ENCODE measurements around the gene TMEM181. TPM values are rescaled to one million over a fixed set of nuclear protein-coding genes. Genes with fewer than 3 reads are reported as not detected.
A peak's percentile ranks its signal among the peaks of the same experiment; 100 is the strongest.

Gene TMEM181
- total and polyA plus RNA-seq, 2 of the 13 experiments (the other 11 are each of a cell fraction or from before 2014, with no cell fraction given), result 59.1 to 108 TPM

GRCh38 chr6:158625881-158626305, 66.0 kb downstream of the TMEM181 start:
- H3K4me3 ChIP-seq (replicated peaks in 1 of 3; ENCODE audit: insufficient read depth in 1 of 3, low read depth in 2 of 3, low read length in 3 of 3), result no peak overlapping the region
- in situ Hi-C loops (cut with HindIII; ENCODE audit: extremely low pct_ligation_motif_present, low pct_unique_long_range_greater_than_20kb), result no loop called here
- CTCF ChIA-PET (ENCODE audit: low intra/inter-chr PET ratio, low total read pairs), result no interaction called here
- POLR2A ChIA-PET, result no interaction called here
- no TSS peak for BruUV-seq (replicated peaks)
- peaks cover 42% of the 10 kb centered on the region for H3K4me1 ChIP-seq (ENCODE audit: insufficient read depth, low read length)
- ATAC-seq (no peak), DNase-seq (ENCODE audit: low spot score) (no peak), FAIRE-seq (no peak)
- no peaks in the 10 kb centered on the region for H3K79me2 ChIP-seq (ENCODE audit: insufficient read depth, low read length)
- no peak overlapping the region for H3K4me2 ChIP-seq (ENCODE audit: low read depth, low read length)
- H3K27ac ChIP-seq (ENCODE audit: extremely low read length, insufficient read depth, low read length), result no peak overlapping the region
- TF ChIP-seq AGO2 (optimal IDR thresholded peaks at IDR 0.05; ENCODE audit: low read depth, low read length), result peak; percentile 17
- peak; percentile 11; the same call in 1 of the 2 replicates for TF ChIP-seq ZNF768 (CRISPR knock-in tag; IDR thresholded peaks at IDR 0.05)
- TF ChIP-seq ZBTB1 (CRISPR knock-in tag; IDR thresholded peaks at IDR 0.05; ENCODE audit: borderline replicate concordance), result no peak
- H3K9ac ChIP-seq (ENCODE audit: insufficient read depth, low read depth, low read length), result no peak overlapping the region
- intact Hi-C loops (cut with micrococcal nuclease; ENCODE audit: unreplicated experiment), result no loop called here
- no peaks in the 10 kb centered on the region for H3K9me3 ChIP-seq (ENCODE audit: low read length)
- H3K36me3 ChIP-seq (replicated peaks in 1 of 2; ENCODE audit: control insufficient read depth in 1 of 2, insufficient read depth in 2 of 2, low read length in 2 of 2), result peaks cover 77 to 98% of the 10 kb centered on the region in 2 experiments
- WGBS (ENCODE audit: low lambda C conversion rate), result 98% methylated on average over 13 of the region's 15 CpGs
- H2AFZ ChIP-seq (ENCODE audit: low read length), result no peak overlapping the region
- peaks cover 32% of the 10 kb centered on the region for H4K20me1 ChIP-seq (ENCODE audit: insufficient read depth, low read length)
- no peaks in the 10 kb centered on the region for H3K27me3 ChIP-seq (ENCODE audit: control insufficient read depth in 1 of 2, insufficient read depth in 2 of 2, low read length in 2 of 2)

GRCh38 chr6:158626360-158627167, 66.7 kb downstream of the TMEM181 start:
- no peak overlapping the region for H3K27ac ChIP-seq (ENCODE audit: extremely low read length, insufficient read depth, low read length)
- no peaks in the 10 kb centered on the region for H3K79me2 ChIP-seq (ENCODE audit: insufficient read depth, low read length)
- no TSS peak for BruUV-seq (replicated peaks)
- DNase-seq (ENCODE audit: low spot score) (no peak), ATAC-seq (no peak), FAIRE-seq (peak; percentile 26)
- H3K9ac ChIP-seq (ENCODE audit: insufficient read depth, low read depth, low read length), result no peak overlapping the region
- ChIA-PET CTCF (ENCODE audit: low intra/inter-chr PET ratio, low total read pairs) (no interaction called here), POLR2A (no interaction called here)
- no peaks in the 10 kb centered on the region for H3K9me3 ChIP-seq (ENCODE audit: low read length)
- peaks cover 29% of the 10 kb centered on the region for H4K20me1 ChIP-seq (ENCODE audit: insufficient read depth, low read length)
- H2AFZ ChIP-seq (ENCODE audit: low read length), result no peak overlapping the region
- in situ Hi-C loops (cut with HindIII; ENCODE audit: extremely low pct_ligation_motif_present, low pct_unique_long_range_greater_than_20kb), result no loop called here
- no peak overlapping the region for H3K4me3 ChIP-seq (replicated peaks in 1 of 3; ENCODE audit: insufficient read depth in 1 of 3, low read depth in 2 of 3, low read length in 3 of 3)
- intact Hi-C loops (cut with micrococcal nuclease; ENCODE audit: unreplicated experiment), result no loop called here
- H3K4me2 ChIP-seq (ENCODE audit: low read depth, low read length), result no peak overlapping the region
- WGBS (ENCODE audit: low lambda C conversion rate), result 89% methylated on average over 6 of the region's 6 CpGs
- H3K36me3 ChIP-seq (replicated peaks in 1 of 2; ENCODE audit: control insufficient read depth in 1 of 2, insufficient read depth in 2 of 2, low read length in 2 of 2), result peaks cover 77 to 98% of the 10 kb centered on the region in 2 experiments
- peaks cover 48% of the 10 kb centered on the region for H3K4me1 ChIP-seq (ENCODE audit: insufficient read depth, low read length)
- H3K27me3 ChIP-seq (ENCODE audit: control insufficient read depth in 1 of 2, insufficient read depth in 2 of 2, low read length in 2 of 2), result no peaks in the 10 kb centered on the region
- TF ChIP-seq ZSCAN9 (CRISPR knock-in tag; IDR thresholded peaks at IDR 0.05; ENCODE audit: borderline replicate concordance) (no peak), REPIN1 (CRISPR knock-in tag; IDR thresholded peaks at IDR 0.05; ENCODE audit: borderline replicate concordance, low read depth) (no peak), ZNF740 (CRISPR knock-in tag; IDR thresholded peaks at IDR 0.05) (no peak), NBN (conservative IDR thresholded peaks at IDR 0.05) (peak; percentile 70; the same call in 1 of the 2 replicates), ZNF276 (CRISPR knock-in tag; IDR thresholded peaks at IDR 0.05; ENCODE audit: low read depth) (no peak), ZNF7 (CRISPR knock-in tag; IDR thresholded peaks at IDR 0.05) (no peak), POLR2G (IDR thresholded peaks at IDR 0.05; ENCODE audit: low read depth, low read length) (0 out of 2 replicates have a peak, but pooled peaks have one; percentile 26), REXO4 (CRISPR knock-in tag; IDR thresholded peaks at IDR 0.05; ENCODE audit: borderline replicate concordance) (no peak), SP140L (CRISPR knock-in tag; IDR thresholded peaks at IDR 0.05; ENCODE audit: borderline replicate concordance) (no peak), TSC22D2 (CRISPR knock-in tag; IDR thresholded peaks at IDR 0.05; ENCODE audit: borderline replicate concordance) (no peak), CREB3 (CRISPR knock-in tag; IDR thresholded peaks at IDR 0.05) (no peak), FOXK2 (IDR thresholded peaks at IDR 0.05) (0 out of 2 replicates have a peak, but pooled peaks have one; percentile 48), ZNF333 (CRISPR knock-in tag; IDR thresholded peaks at IDR 0.05; ENCODE audit: borderline replicate concordance) (no peak)

Data from HepG2 (cell line).